Measurements from ENCODE around the gene PKHD1. TPM values are rescaled to one million over a fixed set of nuclear protein-coding genes. Genes with fewer than 3 reads are reported as not detected.

Gene PKHD1
- total RNA-seq, 1 donor from 2014 or later, result 0.02 TPM

- Mint-ChIP-seq H3K4me3 (no peak overlapping the region), H3K4me1 (peaks cover 24% of the 10 kb centered on the region), H3K27ac (no peak overlapping the region), H3K27me3 (ENCODE audit: low read depth) (peaks cover 33% of the 10 kb centered on the region), H3K9me3 (no peaks in the 10 kb centered on the region), H3K36me3 (no peaks in the 10 kb centered on the region)
- TF ChIP-seq, protein P1, sequence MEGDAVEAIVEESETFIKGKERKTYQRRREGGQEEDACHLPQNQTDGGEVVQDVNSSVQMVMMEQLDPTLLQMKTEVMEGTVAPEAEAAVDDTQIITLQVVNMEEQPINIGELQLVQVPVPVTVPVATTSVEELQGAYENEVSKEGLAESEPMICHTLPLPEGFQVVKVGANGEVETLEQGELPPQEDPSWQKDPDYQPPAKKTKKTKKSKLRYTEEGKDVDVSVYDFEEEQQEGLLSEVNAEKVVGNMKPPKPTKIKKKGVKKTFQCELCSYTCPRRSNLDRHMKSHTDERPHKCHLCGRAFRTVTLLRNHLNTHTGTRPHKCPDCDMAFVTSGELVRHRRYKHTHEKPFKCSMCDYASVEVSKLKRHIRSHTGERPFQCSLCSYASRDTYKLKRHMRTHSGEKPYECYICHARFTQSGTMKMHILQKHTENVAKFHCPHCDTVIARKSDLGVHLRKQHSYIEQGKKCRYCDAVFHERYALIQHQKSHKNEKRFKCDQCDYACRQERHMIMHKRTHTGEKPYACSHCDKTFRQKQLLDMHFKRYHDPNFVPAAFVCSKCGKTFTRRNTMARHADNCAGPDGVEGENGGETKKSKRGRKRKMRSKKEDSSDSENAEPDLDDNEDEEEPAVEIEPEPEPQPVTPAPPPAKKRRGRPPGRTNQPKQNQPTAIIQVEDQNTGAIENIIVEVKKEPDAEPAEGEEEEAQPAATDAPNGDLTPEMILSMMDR (IDR thresholded peaks at IDR 0.05; ENCODE audit: unreplicated experiment), result no peak
- no peak for DNase-seq (ENCODE audit: low spot score in 2 of 2, unreplicated experiment in 2 of 2)
Measured at GRCh38 chr6:52074155-52074554, 13.3 kb downstream of the PKHD1 start.

DNA sequence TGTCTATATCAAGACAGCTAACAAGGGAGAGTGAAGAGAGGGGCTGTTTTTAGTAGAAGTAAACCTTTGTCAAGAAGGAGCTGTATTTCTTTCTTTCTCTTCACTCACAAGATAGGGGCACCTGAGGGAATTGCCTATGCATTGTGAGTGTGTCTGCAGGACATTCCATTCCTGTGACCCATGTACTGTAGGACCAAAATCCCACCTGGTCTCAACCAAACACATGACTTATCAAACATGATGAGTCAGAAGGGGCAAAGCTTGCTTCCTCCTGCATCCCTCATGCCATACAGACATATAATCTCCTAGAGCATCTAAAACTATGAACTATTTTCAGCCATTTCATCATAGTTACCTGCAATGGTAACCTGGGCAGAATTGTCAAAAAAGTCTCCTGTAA is 21.8 kb downstream of the PKHD1 start:
- Mint-ChIP-seq H3K4me3 (no peak overlapping the region), H3K27me3 (ENCODE audit: low read depth) (peaks cover 16% of the 10 kb centered on the region), H3K9me3 (no peaks in the 10 kb centered on the region), H3K27ac (no peak overlapping the region), H3K4me1 (peaks cover 2% of the 10 kb centered on the region), H3K36me3 (no peaks in the 10 kb centered on the region)
- TF ChIP-seq, protein P1 (IDR thresholded peaks at IDR 0.05; ENCODE audit: unreplicated experiment), result no peak
- DNase-seq (ENCODE audit: low spot score in 2 of 2, unreplicated experiment in 2 of 2), result no peak

DNA sequence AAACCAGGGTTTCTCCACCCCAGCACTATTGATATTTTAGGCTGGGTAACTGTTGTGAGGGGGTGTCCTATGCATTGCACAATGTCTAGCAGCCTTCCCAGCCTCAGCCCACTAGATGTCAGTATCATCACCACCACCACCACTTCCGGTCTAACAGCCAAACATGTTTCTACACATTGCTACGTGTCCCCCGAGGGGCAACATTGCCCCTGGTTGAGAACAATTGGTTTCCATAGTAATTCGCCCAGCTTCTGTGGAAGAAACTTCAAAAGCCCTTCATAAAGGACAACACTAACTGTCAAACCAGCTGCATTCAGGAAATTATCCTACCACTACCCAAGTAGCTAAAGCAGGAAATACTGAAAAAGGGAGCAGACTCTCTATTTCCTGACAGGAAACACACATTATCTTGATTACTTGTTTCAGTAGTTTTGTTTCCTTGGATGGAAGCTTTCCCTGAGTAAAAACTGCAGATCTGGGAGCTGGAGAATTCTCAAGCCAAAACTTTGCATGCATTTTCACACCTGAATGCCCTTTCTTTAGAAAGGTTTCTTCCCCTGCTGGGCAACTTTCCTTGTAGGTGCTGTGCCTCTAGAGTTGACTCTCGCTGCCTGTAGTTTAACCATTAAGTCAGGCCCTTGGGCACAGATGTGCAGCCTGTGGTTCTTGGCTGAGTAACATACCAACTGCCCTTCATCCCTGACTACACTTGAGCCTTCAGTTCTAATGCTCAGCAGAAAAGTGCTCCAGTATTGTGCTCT is 23.6 kb downstream of the PKHD1 start:
- H3K27me3 Mint-ChIP-seq (ENCODE audit: low read depth), result peaks cover 14% of the 10 kb centered on the region
- no peaks in the 10 kb centered on the region for H3K9me3 Mint-ChIP-seq
- H3K36me3 Mint-ChIP-seq, result no peaks in the 10 kb centered on the region
- no peak overlapping the region for H3K27ac Mint-ChIP-seq
- TF ChIP-seq, protein P1 (IDR thresholded peaks at IDR 0.05; ENCODE audit: unreplicated experiment), result no peak
- H3K4me3 Mint-ChIP-seq, result no peak overlapping the region
- peaks cover 2% of the 10 kb centered on the region for H3K4me1 Mint-ChIP-seq
- no peak for DNase-seq (ENCODE audit: low spot score in 2 of 2, unreplicated experiment in 2 of 2)

DNA sequence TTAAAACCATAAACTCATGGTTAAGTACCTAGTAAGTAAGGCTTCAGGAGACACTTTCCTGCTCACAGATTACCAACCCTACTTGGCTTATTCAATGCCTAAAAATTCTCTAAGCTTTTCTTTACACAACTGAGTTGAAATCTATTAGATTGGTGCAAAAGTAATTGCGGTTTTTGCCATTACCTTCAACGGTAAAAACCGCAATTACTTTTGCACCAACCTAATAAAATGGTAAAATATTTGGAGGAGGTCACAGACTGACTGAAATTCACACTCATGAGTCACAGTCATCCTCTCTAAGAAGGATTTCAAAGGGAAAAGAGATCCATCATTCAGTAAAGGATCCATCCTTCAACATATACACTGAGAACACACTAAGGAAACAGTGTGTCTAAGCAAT is 25.9 kb downstream of the PKHD1 start:
- Mint-ChIP-seq H3K27ac (no peak overlapping the region), H3K4me1 (peaks cover 2% of the 10 kb centered on the region), H3K36me3 (no peaks in the 10 kb centered on the region), H3K4me3 (no peak overlapping the region), H3K9me3 (no peaks in the 10 kb centered on the region), H3K27me3 (ENCODE audit: low read depth) (peaks cover 19% of the 10 kb centered on the region)
- no peak for DNase-seq (ENCODE audit: low spot score in 2 of 2, unreplicated experiment in 2 of 2)
- TF ChIP-seq, protein P1 (IDR thresholded peaks at IDR 0.05; ENCODE audit: unreplicated experiment), result no peak

- Mint-ChIP-seq H3K27me3 (ENCODE audit: low read depth) (peaks cover 29% of the 10 kb centered on the region), H3K4me3 (no peak overlapping the region), H3K36me3 (no peaks in the 10 kb centered on the region), H3K27ac (no peak overlapping the region), H3K9me3 (no peaks in the 10 kb centered on the region), H3K4me1 (peaks cover 2% of the 10 kb centered on the region)
- TF ChIP-seq, protein P1 (IDR thresholded peaks at IDR 0.05; ENCODE audit: unreplicated experiment), result no peak
- no peak for DNase-seq (ENCODE audit: low spot score in 2 of 2, unreplicated experiment in 2 of 2)
Measured at GRCh38 chr6:52059821-52060220, 27.6 kb downstream of the PKHD1 start.
